ENCODE measurements around the gene ASXL3. TPM values are rescaled to one million over a fixed set of nuclear protein-coding genes. Genes with fewer than 3 reads are reported as not detected.
A peak's percentile ranks its signal among the peaks of the same experiment; 100 is the strongest.

Gene ASXL3
- total RNA-seq, 2 experiments from 2014 or later: not detected

GRCh38 chr18:33571998-33572787 is 5.8 kb upstream of the ASXL3 start:
- DNase-seq (no peak), ATAC-seq (no peak)
- ChIA-PET POLR2A (no interaction called here), CTCF (no interaction called here)
- Mint-ChIP-seq H3K27me3 (peaks cover 8% of the 10 kb centered on the region), H3K4me3 (no peak overlapping the region), H3K9me3 (ENCODE audit: low read depth) (peaks cover 7% of the 10 kb centered on the region), H3K36me3 (ENCODE audit: low read depth) (no peaks in the 10 kb centered on the region), H3K4me1 (no peaks in the 10 kb centered on the region), H3K27ac (no peak overlapping the region)
- intact Hi-C loops (cut with DNase I, micrococcal nuclease): no loop called here

- H3K9me3 Mint-ChIP-seq (ENCODE audit: low read depth): peaks cover 2% of the 10 kb centered on the region
- peaks cover 14% of the 10 kb centered on the region for H3K27me3 Mint-ChIP-seq
- H3K4me3 Mint-ChIP-seq: no peak overlapping the region
- ChIA-PET CTCF (interaction anchor here (1.3 kb wide), 1 partner anchor 10 kb away, joined by 4 read pairs; no protein-coding TSS in a partner anchor), POLR2A (no interaction called here)
- H3K36me3 Mint-ChIP-seq (ENCODE audit: low read depth): peaks cover 5% of the 10 kb centered on the region
- ATAC-seq: no peak
- H3K4me1 Mint-ChIP-seq: peaks cover 5% of the 10 kb centered on the region
- no peak overlapping the region for H3K27ac Mint-ChIP-seq
- intact Hi-C loops (cut with DNase I, micrococcal nuclease): no loop called here
- no peak for DNase-seq
These were observed 4.8 kb upstream of the ASXL3 start for GRCh38 chr18:33573193-33573592.

- ATAC-seq: no peak
- Mint-ChIP-seq H3K27me3 (peaks cover 14% of the 10 kb centered on the region), H3K4me3 (no peak overlapping the region), H3K36me3 (ENCODE audit: low read depth) (peaks cover 5% of the 10 kb centered on the region), H3K27ac (no peak overlapping the region), H3K4me1 (peaks cover 5% of the 10 kb centered on the region), H3K9me3 (ENCODE audit: low read depth) (no peaks in the 10 kb centered on the region)
- CTCF ChIA-PET: interaction anchor here (0.8 kb wide), 1 partner anchor 1206 kb away, joined by 4 read pairs; no protein-coding TSS in a partner anchor
- DNase-seq: no peak
- POLR2A ChIA-PET: no interaction called here
- intact Hi-C loops (cut with DNase I, micrococcal nuclease): no loop called here
These were observed 2.6 kb upstream of the ASXL3 start for GRCh38 chr18:33575451-33575850.

- H3K4me3 Mint-ChIP-seq: peak overlapping the region; percentile 56
- ATAC-seq (no peak), DNase-seq (no peak)
- H3K27ac Mint-ChIP-seq: no peak overlapping the region
- CTCF ChIA-PET: no interaction called here
- peaks cover 5% of the 10 kb centered on the region for H3K36me3 Mint-ChIP-seq (ENCODE audit: low read depth)
- POLR2A ChIA-PET: no interaction called here
- no peaks in the 10 kb centered on the region for H3K9me3 Mint-ChIP-seq (ENCODE audit: low read depth)
- intact Hi-C loops (cut with DNase I, micrococcal nuclease): no loop called here
- peaks cover 5% of the 10 kb centered on the region for H3K4me1 Mint-ChIP-seq
- H3K27me3 Mint-ChIP-seq: peaks cover 18% of the 10 kb centered on the region
These were observed 896 bp upstream of the ASXL3 start for GRCh38 chr18:33576999-33577646.

GRCh38 chr18:33578518-33579348 is 714 bp downstream of the ASXL3 start:
- Mint-ChIP-seq H3K4me3 (peak overlapping the region; percentile 32), H3K27me3 (peaks cover 18% of the 10 kb centered on the region)
- ATAC-seq: no peak

GRCh38 chr18:33579349-33580215 is 1.6 kb downstream of the ASXL3 start:
- Mint-ChIP-seq H3K36me3 (ENCODE audit: low read depth) (peaks cover 5% of the 10 kb centered on the region), H3K27me3 (peaks cover 18% of the 10 kb centered on the region), H3K4me3 (no peak overlapping the region), H3K27ac (no peak overlapping the region), H3K4me1 (peaks cover 5% of the 10 kb centered on the region), H3K9me3 (ENCODE audit: low read depth) (no peaks in the 10 kb centered on the region)
- ChIA-PET CTCF (no interaction called here), POLR2A (no interaction called here)
- intact Hi-C loops (cut with DNase I, micrococcal nuclease): loop anchor here in 1 of 2 experiments (10.0 kb wide), 1 partner anchor 55 kb away; no protein-coding TSS in a partner anchor
- ATAC-seq (no peak), DNase-seq (no peak)

More at GRCh38 chr18:33578518-33579348, 714 bp downstream of the ASXL3 start:
- POLR2A ChIA-PET: no interaction called here
- H3K4me1 Mint-ChIP-seq: peaks cover 5% of the 10 kb centered on the region
- no peak overlapping the region for H3K27ac Mint-ChIP-seq
- peaks cover 5% of the 10 kb centered on the region for H3K36me3 Mint-ChIP-seq (ENCODE audit: low read depth)
- no peaks in the 10 kb centered on the region for H3K9me3 Mint-ChIP-seq (ENCODE audit: low read depth)
- intact Hi-C loops (cut with DNase I, micrococcal nuclease): no loop called here
- peak; percentile 7 for DNase-seq
- CTCF ChIA-PET: no interaction called here

GRCh38 chr18:33580546-33580945 is 2.5 kb downstream of the ASXL3 start:
- no peak overlapping the region for H3K4me3 Mint-ChIP-seq
- DNase-seq: no peak
- ChIA-PET POLR2A (no interaction called here), CTCF (no interaction called here)
- no peak overlapping the region for H3K27ac Mint-ChIP-seq
- H3K9me3 Mint-ChIP-seq (ENCODE audit: low read depth): no peaks in the 10 kb centered on the region
- no peak for ATAC-seq
- H3K4me1 Mint-ChIP-seq: peaks cover 5% of the 10 kb centered on the region
- intact Hi-C loops (cut with DNase I, micrococcal nuclease): loop anchor here in 1 of 2 experiments (10.0 kb wide), 1 partner anchor 56 kb away; no protein-coding TSS in a partner anchor
- H3K27me3 Mint-ChIP-seq: peaks cover 13% of the 10 kb centered on the region
- peaks cover 5% of the 10 kb centered on the region for H3K36me3 Mint-ChIP-seq (ENCODE audit: low read depth)

- Mint-ChIP-seq H3K4me1 (peaks cover 5% of the 10 kb centered on the region), H3K36me3 (ENCODE audit: low read depth) (peaks cover 5% of the 10 kb centered on the region), H3K9me3 (ENCODE audit: low read depth) (peaks cover 3% of the 10 kb centered on the region), H3K27me3 (peaks cover 10% of the 10 kb centered on the region), H3K27ac (no peak overlapping the region), H3K4me3 (no peak overlapping the region)
- intact Hi-C loops (cut with DNase I, micrococcal nuclease): loop anchor here in 1 of 2 experiments (10.0 kb wide), 1 partner anchor 57 kb away; no protein-coding TSS in a partner anchor
- CTCF ChIA-PET: no interaction called here
- POLR2A ChIA-PET: no interaction called here
- no peak for ATAC-seq
- no peak for DNase-seq
These were observed 3.8 kb downstream of the ASXL3 start for GRCh38 chr18:33581856-33582255.

GRCh38 chr18:33583901-33584300 is 5.9 kb downstream of the ASXL3 start:
- H3K9me3 Mint-ChIP-seq (ENCODE audit: low read depth): peaks cover 3% of the 10 kb centered on the region
- ATAC-seq (no peak), DNase-seq (no peak)
- H3K27me3 Mint-ChIP-seq: peaks cover 4% of the 10 kb centered on the region
- H3K4me3 Mint-ChIP-seq: no peak overlapping the region
- POLR2A ChIA-PET: no interaction called here
- no peaks in the 10 kb centered on the region for H3K36me3 Mint-ChIP-seq (ENCODE audit: low read depth)
- intact Hi-C loops (cut with DNase I, micrococcal nuclease): loop anchor here in 1 of 2 experiments (10.0 kb wide), 1 partner anchor 59 kb away; no protein-coding TSS in a partner anchor
- no peaks in the 10 kb centered on the region for H3K4me1 Mint-ChIP-seq
- H3K27ac Mint-ChIP-seq: no peak overlapping the region
- CTCF ChIA-PET: interaction anchor here (1.5 kb wide), 1 partner anchor 10 kb away, joined by 4 read pairs; no protein-coding TSS in a partner anchor

GRCh38 chr18:33584548-33585430 is 6.8 kb downstream of the ASXL3 start:
- peaks cover 4% of the 10 kb centered on the region for H3K27me3 Mint-ChIP-seq
- POLR2A ChIA-PET: no interaction called here
- DNase-seq: no peak
- H3K36me3 Mint-ChIP-seq (ENCODE audit: low read depth): no peaks in the 10 kb centered on the region
- CTCF ChIA-PET: interaction anchor here (1.5 kb wide), 1 partner anchor 11 kb away, joined by 4 read pairs; no protein-coding TSS in a partner anchor
- H3K4me1 Mint-ChIP-seq: no peaks in the 10 kb centered on the region
- H3K4me3 Mint-ChIP-seq: no peak overlapping the region
- ATAC-seq: no peak
- H3K9me3 Mint-ChIP-seq (ENCODE audit: low read depth): peaks cover 3% of the 10 kb centered on the region
- intact Hi-C loops (cut with DNase I, micrococcal nuclease): loop anchor here in 1 of 2 experiments (10.0 kb wide), 1 partner anchor 60 kb away; no protein-coding TSS in a partner anchor
- H3K27ac Mint-ChIP-seq: no peak overlapping the region

Data from activated CD4-positive, alpha-beta T cell treated with anti-CD3 and anti-CD28 coated beads for 36 hours (primary cell).